NCI-H128 (cell line): Measurements from ENCODE around the gene TRIM27.
A peak's percentile ranks its signal among the peaks of the same experiment; 100 is the strongest.
"Not testable (repeated sequence)": the region's sequence is repeated elsewhere in the genome, so short reads cannot be mapped to it uniquely, and the experiment has no call there.

Source experiments
- DNase-seq: peaks from one replicate; lab custom pipeline; 2025; ENCODE audit not compliant: unreplicated experiment; lab: John Stamatoyannopoulos, UW

The TRIM27 gene

DNA sequence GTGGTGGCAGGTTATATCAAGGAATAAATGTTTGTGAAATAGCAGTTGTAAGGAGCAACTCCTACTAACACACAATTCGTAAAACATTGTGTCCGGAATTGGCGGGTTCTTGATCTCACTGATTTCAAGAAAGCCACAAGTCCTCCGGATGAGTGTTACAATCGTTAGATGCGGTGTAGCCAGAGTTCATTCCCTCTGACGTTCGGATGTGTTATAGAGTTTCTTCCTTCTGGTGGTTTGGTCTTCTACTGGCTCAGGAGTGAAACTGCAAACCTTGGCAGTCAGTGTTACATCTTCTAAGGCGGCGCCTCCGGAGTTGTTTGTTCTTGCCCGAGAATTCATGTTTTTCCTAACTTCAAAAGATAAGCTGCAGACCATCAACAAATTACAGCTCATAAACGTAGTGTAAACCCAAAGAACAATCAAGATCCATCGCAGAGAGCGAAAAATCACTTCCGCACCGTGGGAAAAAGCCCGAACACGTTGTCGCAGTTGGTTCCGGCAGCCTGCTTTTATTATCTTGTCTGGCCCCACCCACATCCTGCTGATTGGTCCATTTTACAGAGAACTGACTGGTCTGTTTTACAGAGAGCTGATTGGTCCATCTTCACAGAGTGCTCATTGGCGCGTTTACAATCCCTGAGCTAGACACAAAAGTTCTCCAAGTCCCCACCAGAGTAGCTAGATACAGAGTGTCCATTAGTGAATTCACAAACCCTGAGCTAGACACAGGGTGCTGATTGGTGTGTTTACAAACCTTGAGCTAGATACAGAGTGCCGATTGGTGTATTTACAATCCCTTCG is 58.2 kb downstream of the TRIM27 start:
- no peak for DNase-seq

DNA sequence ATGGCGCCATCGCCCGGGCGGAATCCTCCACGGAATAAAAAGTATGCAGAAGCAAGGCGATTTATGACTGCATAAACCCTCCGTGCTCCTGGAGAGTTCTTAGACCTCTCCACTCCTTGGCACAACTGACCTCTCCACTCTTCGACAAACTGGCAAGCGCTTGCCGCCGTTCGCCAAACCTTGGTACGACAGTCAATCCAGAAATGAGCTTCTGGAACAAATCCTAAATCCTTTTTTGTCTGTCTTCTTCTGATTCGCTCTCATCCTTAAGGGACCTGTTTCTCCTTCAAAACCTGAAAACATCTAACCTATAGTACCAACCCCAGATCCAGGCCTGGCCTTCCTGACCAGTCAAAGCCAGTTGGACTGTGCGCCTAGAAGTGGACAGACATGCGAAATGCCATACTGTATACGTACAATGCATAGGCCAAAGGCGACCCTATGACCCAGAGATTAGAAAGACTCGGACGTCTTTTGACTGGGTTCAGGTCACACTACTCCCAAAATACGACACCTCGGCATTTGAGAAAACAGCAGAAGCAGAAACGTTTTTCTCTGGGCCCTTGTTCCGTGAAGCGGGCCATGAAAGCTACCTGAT is 59.4 kb downstream of the TRIM27 start:
- DNase-seq: no peak

DNA sequence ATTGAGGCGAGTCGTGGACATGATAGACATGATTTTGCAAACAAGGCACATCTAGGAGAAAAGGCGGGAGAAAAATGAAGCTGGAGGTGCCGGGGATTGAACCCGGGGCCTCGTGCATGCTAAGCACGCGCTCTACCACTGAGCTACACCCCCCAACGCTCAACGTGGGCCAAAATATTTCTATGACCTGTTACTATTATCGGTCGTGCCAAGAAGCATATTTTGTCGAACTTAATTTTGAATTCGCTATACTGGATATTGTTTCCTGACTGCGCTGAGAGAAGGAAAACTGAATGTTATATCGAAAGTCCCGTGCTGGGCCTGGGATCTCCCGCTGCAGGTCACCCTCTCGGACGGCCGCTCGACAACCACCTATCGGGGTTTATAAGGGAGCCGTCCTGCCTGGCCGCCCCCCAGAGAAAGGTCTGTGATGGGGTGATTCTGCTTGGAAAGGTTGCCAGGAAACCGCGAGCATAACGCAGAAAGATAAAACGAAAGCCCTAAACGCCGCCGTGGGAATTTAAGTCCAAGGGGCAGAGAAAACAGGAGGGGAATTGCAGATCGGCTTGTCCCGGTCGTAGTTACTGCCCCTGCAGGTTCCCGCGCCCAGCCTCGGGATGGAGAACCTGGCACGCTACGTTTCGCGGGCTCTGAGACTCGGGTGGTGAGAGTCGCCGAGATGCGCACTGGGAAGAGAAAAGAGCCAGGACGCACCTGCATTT is 60.0 kb downstream of the TRIM27 start:
- DNase-seq: peak; percentile 41

DNA sequence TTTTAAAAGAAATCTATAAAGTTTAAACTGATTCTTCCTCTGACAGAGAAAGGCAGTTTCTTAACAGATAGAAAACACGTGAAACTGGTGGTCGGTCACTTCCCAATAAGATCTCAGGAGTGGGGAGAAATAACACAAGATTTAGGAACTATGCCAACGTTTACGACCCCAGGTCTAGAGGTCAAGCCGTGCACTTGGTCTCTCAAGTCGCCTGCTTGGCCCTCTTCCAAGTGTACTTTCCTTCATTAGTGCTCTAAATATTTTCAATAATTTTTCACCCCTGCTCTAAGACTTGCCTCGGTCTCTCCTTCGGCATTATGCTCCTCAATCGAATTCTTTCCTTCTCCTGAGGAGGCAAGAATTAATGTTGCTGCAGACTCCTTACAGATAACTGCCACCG is 61.7 kb downstream of the TRIM27 start:
- no peak for DNase-seq

DNA sequence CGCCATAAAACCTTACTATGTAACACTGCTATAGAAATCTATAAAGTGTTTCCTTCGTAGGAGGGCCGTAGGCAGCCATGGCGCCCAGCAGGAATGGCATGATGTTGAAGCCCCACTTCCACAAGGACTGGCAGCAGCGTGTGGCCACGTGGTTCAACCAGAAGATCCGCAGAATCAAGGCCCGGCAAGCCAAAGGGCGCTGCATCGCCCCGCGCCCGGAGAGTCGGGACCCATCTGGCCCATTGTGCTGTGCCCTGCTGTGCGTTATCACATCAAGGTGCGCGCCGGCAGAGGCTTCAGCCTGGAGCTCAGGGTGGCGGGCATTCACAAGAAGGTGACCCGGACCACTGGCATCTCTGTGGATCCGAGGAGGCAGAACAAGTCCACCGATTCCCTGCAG is 62.4 kb downstream of the TRIM27 start:
- no peak for DNase-seq

DNA sequence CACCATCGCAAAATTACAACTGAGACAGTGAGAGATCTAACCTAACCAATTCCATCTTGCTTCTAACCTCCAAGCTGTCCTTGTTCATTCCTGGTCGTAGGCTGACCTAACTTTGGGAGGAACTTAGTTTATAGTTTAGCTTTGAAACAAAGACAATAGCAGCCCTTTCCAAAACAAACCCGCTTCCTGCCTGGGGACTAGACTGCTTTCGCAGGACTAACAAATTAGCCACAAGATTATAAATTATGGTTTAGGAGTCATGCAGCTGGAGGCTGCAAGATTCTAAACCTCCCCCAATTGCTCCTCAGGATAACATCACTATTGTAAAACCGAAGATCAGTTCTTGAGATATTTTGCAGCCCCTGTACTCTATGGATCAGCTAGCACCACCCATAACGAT is 63.2 kb downstream of the TRIM27 start:
- DNase-seq: no peak

DNA sequence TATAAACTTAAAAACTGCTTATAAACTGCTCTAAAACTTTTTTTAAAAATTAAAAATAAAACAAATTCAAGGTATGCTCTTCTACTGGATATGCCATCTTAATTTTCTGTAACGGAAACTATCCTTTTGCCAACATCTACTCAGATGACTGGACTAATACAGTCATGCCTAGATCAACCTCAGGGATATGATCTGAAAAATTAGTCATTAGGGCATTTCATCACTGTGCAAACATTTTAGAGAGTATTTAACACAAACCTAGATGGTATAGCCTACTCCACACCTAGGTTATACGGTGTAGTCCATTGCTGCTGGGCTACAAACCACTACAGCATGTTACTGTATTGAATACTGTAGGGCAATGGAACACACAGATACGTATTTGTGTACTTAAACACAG is 64.8 kb downstream of the TRIM27 start:
- DNase-seq: no peak

DNA sequence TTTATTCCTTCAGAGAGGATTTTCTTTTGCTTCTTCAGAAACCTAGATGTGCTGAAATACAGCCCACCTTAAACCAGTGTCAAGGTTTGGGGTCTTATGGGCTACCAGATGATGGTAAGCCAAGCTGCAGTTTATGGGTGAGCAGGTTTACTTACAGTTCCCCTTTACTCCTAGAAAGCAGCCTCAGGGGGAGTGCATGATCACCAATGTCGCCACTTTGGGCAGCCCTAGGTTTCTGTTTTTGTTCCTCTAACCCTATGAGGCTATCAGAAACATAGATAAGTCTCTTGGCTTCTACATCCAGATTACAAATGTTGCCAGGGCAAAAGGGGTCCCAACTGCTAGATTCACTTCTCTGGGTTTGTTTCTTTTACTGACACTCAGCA is 67.2 kb downstream of the TRIM27 start:
- no peak for DNase-seq

DNA sequence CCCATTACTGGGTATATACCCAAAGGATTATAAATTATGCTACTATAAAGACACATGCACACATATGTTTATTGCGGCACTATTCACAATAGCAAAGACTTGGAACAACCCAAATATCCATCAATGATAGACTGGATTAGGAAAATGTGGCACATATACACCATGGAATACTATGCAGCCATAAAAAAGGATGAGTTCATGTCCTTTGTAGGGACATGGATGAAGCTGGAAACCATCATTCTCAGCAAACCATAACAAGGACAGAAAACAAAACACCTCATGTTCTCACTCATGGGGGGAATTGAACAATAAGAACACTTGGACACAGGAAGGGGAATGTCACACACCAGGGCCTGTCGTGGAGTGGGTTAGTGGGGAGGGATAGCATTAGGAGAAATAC is 69.4 kb downstream of the TRIM27 start:
- not testable (repeated sequence) for DNase-seq
